HG02623 (cell line): Measurements from ENCODE around the gene MXI1.
A peak's percentile ranks its signal among the peaks of the same experiment; 100 is the strongest.
"Not testable (repeated sequence)": the region's sequence is repeated elsewhere in the genome, so short reads cannot be mapped to it uniquely, and the experiment has no call there.

Source experiments
- ATAC-seq: cut with Tn5 transposase; IDR thresholded peaks from one replicate; pipeline ENCODE4 v1.9.1; 2021; ENCODE audit warnings: moderate library complexity; ENCODE audit not compliant: unreplicated experiment

The MXI1 gene

GRCh38 chr10:110237894-110238480, 30.6 kb downstream of the MXI1 start:
- no peak for ATAC-seq

- no peak for ATAC-seq
Observed at GRCh38 chr10:110239892-110240291, 32.5 kb downstream of the MXI1 start.

GRCh38 chr10:110241407-110241806, 34.0 kb downstream of the MXI1 start:
- peak; percentile 55 for ATAC-seq

GRCh38 chr10:110241841-110242240, 34.4 kb downstream of the MXI1 start:
- ATAC-seq, result peak; percentile 13

- no peak for ATAC-seq
Observed at GRCh38 chr10:110242511-110242910, 35.1 kb downstream of the MXI1 start.

GRCh38 chr10:110244550-110244949, 37.1 kb downstream of the MXI1 start:
- ATAC-seq, result no peak

- ATAC-seq, result not testable (repeated sequence)
Observed at GRCh38 chr10:110247833-110248232, 40.4 kb downstream of the MXI1 start.

GRCh38 chr10:110249489-110249888, 42.1 kb downstream of the MXI1 start:
- peak; percentile 49 for ATAC-seq

- ATAC-seq, result peak; percentile 81
Observed at GRCh38 chr10:110251392-110251791, 44.0 kb downstream of the MXI1 start.

- no peak for ATAC-seq
Observed at GRCh38 chr10:110252151-110252550, 44.7 kb downstream of the MXI1 start.

- ATAC-seq, result no peak
Observed at GRCh38 chr10:110254467-110254866, 47.1 kb downstream of the MXI1 start.

GRCh38 chr10:110258542-110258941, 51.1 kb downstream of the MXI1 start:
- ATAC-seq, result no peak

GRCh38 chr10:110259317-110259716, 51.9 kb downstream of the MXI1 start:
- ATAC-seq, result no peak

GRCh38 chr10:110260746-110261477, 53.5 kb downstream of the MXI1 start:
- no peak for ATAC-seq

GRCh38 chr10:110263164-110263563, 55.8 kb downstream of the MXI1 start:
- no peak for ATAC-seq

- no peak for ATAC-seq
Observed at GRCh38 chr10:110265573-110266193, 58.3 kb downstream of the MXI1 start.

- ATAC-seq, result no peak
Observed at GRCh38 chr10:110267276-110267675, 59.9 kb downstream of the MXI1 start.

GRCh38 chr10:110268442-110268841, 61.0 kb downstream of the MXI1 start:
- no peak for ATAC-seq

- ATAC-seq, result no peak
Observed at GRCh38 chr10:110268971-110269370, 61.6 kb downstream of the MXI1 start.

GRCh38 chr10:110269374-110270318, 62.2 kb downstream of the MXI1 start:
- ATAC-seq, result no peak

GRCh38 chr10:110272995-110273394, 65.6 kb downstream of the MXI1 start:
- not testable (repeated sequence) for ATAC-seq
